Cardiac fibroblast (primary cell): ENCODE measurements around the gene POU2F2.

Source experiments
- DNase-seq, 2 donors: peaks; one replicate each; pipeline versions ENCODE4 v3.0.0 to v3.0.0-alpha.2; 2010; ENCODE audit warnings: low read depth in 2 of 2
- H3K4me3 ChIP-seq, 2 donors: replicated peaks in 1 of 2; 1 replicate in 1 of 2; 2 replicates in 1 of 2; pipeline ENCODE4 v1.5.1; 2011; ENCODE audit warnings: low read depth in 2 of 2, low read length in 2 of 2, mild to moderate bottlenecking in 2 of 2, moderate library complexity in 1 of 2
- TF ChIP-seq, protein P1 (sequence below): IDR thresholded peaks from one replicate; pipeline ENCODE4 v1.5.1; 2011; ENCODE audit warnings: low read depth, mild to moderate bottlenecking, low read length, inconsistent platforms

The POU2F2 gene

DNA sequence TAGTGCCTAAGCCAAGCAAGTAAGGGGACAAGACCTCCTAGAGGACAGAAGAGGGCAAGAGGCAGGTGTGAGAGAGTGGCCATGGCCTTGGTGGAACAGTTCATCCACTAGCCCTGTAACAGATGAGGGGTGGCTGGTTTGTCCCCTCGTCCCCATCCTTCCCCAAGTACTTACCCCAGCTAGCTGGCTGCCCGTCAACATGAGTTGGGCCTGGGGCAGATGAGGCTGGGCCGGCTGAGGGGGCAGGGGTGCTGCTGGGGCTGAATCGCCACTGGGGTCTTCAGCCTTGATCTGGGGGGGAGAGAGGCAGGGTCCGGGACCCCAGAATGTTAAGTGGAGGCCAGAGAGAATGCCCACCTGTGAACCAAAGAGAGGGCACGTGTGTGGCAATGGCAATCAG is 15.2 kb downstream of the POU2F2 start:
- TF ChIP-seq, protein P1, sequence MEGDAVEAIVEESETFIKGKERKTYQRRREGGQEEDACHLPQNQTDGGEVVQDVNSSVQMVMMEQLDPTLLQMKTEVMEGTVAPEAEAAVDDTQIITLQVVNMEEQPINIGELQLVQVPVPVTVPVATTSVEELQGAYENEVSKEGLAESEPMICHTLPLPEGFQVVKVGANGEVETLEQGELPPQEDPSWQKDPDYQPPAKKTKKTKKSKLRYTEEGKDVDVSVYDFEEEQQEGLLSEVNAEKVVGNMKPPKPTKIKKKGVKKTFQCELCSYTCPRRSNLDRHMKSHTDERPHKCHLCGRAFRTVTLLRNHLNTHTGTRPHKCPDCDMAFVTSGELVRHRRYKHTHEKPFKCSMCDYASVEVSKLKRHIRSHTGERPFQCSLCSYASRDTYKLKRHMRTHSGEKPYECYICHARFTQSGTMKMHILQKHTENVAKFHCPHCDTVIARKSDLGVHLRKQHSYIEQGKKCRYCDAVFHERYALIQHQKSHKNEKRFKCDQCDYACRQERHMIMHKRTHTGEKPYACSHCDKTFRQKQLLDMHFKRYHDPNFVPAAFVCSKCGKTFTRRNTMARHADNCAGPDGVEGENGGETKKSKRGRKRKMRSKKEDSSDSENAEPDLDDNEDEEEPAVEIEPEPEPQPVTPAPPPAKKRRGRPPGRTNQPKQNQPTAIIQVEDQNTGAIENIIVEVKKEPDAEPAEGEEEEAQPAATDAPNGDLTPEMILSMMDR = no peak
- no peak for DNase-seq
- H3K4me3 ChIP-seq = no peak overlapping the region

DNA sequence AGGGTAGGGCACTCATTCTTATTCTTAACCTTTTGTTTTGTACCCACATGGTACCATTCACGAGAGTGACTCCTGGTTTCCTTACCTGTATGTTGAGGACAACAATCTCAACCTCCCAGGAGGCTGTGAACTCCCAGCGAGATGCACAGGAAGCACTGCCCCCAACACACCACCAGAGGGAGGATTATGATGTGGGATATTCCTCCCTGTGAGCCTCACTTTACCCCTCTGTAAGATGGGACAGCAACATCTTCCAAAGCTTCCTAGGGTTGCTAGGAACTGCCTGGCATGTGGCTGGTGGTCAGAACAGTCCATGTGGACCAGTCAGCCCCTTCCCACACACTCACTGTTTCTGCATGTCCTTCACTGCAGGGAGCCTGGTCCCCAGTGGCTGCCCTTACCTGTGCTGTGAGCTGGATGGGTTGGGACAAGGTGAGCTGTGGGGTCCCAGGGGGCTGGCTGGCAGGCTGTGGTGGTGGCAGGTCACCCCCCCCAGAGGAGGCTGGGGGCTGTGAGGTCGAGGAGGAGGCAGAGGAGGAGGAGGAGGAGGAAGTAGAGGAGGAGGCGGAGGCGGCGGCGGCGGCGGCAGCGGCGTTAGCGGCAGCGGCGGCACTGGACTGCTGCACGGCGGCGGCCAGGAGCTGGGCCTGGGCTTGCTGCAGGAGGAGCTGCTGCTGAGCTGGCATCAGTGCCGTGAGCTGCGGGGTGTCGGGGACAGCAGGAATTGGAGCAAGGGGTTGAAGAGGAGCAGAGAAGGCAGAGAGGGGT is 15.8 kb downstream of the POU2F2 start:
- H3K4me3 ChIP-seq = no peak overlapping the region
- DNase-seq = no peak
- TF ChIP-seq, protein P1 = peak; percentile 25

DNA sequence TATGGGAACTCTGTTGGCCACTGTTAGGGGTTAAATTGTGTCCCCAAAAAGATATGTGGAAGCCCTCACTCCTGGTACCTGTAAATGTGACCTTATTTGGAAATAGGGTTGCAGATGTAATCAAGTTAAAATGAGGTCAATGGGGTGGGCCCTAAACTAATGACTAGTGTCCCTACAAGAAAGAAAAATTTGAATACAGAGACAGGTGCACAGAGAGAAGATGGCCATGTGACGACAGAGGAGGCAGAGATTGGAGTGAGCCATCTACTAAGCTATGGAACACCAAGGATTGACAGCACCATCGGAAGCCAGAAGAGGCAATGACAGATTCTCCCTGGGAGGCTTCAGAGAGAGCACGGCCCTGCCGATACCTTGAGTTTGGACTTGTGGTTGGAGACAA is 16.5 kb downstream of the POU2F2 start:
- TF ChIP-seq, protein P1 = no peak
- no peak overlapping the region for H3K4me3 ChIP-seq
- no peak for DNase-seq

DNA sequence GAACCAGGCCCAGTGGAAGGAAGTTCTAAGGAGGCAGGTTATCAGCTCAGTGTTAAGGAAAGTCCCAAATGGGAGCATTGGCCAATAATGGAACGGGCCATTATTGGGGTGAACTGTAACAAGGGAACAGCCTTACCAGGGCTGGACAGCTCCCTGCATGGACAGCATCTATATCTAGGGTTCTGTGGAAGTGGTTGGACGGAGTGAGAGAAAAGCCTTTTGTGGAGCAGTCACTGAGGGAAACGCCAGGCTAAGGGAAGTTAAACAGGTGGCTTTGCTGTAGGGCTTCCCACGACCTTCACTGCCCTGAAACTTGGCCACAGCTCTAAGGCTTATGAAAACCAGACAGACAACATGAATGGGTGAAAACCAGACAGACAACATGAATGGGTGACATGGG is 17.0 kb downstream of the POU2F2 start:
- peak in 1 of 2 donors; percentile 33 for DNase-seq
- TF ChIP-seq, protein P1 = no peak
- H3K4me3 ChIP-seq = no peak overlapping the region

DNA sequence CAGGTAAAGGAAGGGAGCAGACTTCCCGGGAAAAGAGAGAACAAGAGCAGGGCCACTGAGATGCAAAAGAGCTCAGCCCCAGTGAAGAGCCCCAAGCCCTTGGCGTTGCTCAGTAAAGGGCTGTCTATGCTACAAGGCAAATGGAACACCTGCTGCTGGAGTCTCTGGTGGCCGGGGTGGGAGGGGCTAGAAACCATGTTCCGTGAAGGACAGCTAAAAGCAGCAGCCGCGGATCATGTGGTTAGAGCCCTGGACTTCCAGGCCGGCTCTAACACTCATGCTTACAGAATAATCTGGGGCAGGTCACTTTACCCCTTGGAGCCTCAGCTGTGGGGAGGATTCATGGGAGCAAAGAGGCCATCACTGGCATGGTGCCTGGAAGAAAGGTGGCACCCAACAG is 17.8 kb downstream of the POU2F2 start:
- peak overlapping the region in 1 of 2 donors; percentile 26 for H3K4me3 ChIP-seq
- no peak for DNase-seq
- TF ChIP-seq, protein P1 = no peak

DNA sequence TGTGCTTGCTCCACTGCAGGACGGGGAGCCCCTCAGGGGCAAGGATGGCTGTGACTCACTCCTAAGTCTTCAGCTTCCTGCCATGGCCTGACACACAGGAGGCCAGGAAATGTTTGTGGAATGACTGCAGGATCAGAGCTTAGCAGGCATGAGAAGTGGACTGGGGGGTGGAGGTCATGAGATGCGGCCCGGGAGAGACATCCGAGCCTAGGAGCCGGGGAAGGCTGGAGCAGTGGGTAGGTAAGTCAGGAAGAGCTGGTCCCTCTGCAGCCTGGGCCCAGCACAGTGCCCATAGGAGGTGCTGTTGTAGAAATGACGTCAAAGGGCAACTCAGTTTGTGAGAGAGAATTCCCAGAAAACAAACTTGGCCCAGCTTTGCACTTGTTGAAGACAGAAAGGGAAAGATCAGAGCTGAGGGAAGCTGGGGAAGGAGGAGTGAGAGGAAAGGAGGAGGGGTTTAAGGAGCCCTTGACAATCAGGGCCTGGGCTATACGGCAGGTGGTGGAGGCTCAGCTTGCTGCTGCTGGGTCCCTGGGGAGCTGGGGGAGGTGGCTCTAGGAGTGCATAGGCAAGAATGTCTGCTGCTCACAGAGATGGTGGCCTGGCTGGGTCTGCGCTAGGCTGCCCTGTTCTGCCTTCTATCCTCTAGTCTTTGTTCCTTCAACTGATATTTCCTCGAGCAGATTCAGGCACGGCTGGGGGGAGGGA is 18.5 kb downstream of the POU2F2 start:
- peak; percentile 92 to 99 for DNase-seq
- peak overlapping the region in 1 of 2 donors; percentile 26 for H3K4me3 ChIP-seq
- TF ChIP-seq, protein P1 = peak; percentile 15
